GOT3 (cell line): ENCODE results near the gene ADGRL3.

ENCODE experiments used
- DNase-seq: peaks from one replicate; lab custom pipeline; 2025; ENCODE audit warnings: mixed read lengths; lab: John Stamatoyannopoulos, UW

Gene ADGRL3

DNA sequence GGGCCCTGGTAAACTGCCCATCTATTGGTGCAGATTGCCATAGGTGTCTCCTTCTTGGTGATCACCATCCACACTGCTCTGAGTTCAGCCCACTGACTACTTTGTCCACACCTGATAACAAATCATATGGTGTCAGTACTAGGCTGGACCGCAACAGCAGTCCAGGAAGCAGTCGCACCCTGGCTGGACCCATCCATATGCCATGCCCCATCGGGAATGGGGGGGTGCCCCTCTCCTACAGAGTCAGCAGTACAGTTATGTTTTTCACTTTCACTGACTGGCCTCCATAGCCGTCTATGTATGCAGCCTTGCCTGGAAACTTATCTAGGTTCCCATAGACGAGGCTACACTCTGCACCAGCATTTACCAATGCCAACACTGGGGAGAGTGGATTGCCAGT lies 226.1 kb downstream of the ADGRL3 start:
- DNase-seq = no peak

DNA sequence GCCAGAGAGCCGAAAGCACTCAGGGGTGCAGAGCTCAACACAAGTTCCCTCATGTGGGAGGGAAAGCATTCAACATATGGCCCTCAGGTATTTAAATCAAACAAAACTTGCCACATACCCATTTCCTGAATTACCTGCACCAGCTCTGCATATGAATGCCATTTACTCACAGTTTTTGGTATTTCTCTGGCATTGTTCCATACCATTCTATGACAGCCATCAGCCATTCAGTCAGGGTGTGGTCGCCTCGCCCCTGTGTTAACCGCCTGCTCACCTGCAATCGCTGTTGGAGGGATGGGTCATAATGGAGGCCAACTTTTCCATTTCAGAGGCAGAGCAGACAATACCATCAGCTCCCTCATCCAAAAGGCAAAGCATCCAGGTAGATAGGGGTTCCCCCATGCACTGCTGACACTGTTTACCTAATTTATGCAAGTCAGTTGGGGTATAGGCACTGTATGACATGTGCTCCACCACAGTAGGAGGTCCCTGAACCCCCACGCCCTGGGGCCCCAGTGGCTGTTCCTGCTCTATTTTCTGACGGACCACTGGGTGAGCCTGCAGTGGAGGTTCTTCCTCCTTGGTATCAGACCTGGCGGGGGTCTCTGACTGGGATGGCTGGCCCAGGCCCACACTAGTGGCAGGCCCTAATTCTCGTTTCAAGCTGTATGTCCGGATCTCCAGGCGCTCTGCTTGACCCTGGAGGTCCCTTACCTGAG lies 227.1 kb downstream of the ADGRL3 start:
- no peak for DNase-seq

DNA sequence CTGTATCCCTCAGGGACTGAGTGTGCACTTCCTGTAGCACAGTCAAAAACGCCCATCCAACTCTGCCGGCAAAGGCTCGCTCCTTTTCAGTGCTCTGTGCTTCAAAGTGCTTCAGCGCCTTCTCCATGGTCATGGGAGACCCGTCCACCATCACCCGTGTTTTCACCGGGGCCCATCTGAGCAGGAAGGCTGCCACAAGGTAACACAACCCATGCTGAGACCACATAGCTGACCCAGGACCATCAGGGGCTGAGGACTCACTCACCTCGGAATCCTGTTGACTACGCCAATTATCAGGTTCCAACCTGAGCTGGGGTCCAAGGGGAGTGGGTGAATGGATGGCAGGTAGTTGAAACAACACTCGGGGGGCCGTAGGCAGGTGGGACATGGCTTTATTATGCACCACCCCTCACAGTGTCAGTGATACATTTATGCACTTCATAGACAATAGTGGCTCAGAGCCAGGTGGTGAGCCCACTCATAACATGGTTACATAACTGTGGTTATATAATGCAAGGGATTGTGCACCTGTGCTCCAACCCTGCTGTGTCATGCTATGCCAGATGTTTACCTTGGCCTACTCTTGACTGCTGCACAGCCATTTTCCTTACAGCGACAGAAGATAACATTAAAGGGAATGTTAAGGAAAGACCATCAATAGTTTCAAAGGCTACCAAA lies 227.8 kb downstream of the ADGRL3 start:
- DNase-seq = no peak

DNA sequence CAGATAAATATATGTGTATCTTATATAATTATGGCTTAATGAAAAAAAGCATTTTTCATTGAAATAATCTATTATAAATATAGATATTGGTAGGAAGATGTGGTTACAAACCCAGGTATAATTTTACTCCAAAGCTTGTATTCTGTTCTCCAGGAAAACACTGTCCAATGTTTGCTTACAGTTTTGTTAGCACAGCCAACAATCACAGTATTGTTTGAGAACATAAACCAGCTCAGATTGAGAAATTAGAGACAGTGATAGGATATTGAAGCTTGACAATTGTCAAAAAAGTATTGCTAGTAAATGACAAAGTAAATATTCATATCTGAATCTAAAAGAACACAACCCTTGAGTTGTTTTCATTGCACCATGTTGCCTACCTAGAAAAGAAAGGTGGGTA lies 228.8 kb downstream of the ADGRL3 start:
- no peak for DNase-seq

DNA sequence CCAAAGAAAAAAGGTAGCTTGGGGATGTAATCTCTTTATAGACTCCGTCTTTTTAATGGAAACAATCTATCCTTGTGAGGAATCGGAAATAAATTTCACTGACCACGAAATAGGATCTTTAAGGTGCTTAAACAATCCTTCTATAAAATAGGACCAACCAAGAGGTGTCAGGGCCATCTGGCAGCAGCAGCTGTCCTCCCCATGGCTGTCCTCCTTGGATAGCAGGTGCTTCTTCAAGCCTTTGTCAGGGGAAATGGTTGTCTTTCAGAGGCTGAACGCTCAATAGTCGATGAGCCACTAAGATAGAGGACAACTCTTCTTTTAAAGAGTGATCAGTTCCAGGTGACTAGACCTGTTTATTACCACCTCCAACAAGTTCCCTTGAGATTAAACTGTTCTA lies 231.0 kb downstream of the ADGRL3 start:
- DNase-seq = no peak

DNA sequence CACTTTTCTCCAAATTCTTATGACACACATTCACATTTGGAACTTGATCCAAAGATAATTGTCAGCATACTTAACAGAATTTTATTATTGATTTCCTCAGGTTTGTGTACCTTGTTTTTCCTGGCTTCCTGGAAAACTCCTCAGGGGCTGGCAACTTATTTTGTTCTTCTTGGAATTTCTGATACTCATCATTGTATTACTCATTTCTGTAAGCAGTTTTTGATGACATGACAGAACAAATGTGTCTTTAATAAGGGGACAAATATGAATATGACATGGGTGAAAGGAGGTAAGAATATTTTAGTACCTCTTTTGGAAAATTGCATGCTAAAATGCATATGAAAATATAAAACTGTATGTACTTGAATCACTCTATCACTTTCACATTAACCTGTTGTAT lies 237.8 kb downstream of the ADGRL3 start:
- DNase-seq = no peak

DNA sequence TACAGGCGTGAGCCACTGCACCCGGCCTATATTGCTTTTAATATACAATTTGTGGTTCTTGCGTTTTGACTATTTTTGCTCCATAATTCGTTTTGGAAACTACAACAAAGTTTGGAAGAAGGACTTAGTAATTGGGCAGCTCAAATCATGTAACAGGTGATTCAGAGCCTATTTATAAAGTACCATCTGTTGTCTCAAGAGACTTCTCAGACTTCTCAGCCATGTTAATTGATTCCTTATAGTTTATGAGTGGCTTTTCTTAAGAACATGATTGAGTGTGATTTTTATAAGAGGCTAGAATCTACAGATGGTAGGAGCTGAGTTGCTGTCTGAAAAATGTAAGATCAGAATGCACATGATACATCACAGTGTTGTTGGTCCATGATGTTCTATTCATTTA lies 240.2 kb downstream of the ADGRL3 start:
- DNase-seq = no peak

DNA sequence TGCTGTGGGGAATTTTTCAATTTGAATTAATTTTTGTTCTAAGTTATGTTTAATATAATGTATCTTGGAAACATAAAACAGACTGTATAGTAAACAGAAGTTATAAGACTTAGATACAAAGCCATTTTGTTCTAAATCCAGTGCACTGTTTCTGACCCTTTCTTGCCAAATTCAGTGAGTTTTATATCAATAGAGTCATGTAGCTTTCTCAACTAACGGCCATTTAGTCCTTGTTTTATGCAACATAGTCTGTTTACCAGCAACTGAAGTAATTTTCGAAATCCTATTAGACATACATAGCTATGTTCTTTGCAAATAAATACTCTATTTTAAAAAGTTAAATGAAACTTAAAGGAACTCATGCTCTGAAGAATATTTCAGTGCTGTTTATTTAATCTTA lies 242.8 kb downstream of the ADGRL3 start:
- no peak for DNase-seq

DNA sequence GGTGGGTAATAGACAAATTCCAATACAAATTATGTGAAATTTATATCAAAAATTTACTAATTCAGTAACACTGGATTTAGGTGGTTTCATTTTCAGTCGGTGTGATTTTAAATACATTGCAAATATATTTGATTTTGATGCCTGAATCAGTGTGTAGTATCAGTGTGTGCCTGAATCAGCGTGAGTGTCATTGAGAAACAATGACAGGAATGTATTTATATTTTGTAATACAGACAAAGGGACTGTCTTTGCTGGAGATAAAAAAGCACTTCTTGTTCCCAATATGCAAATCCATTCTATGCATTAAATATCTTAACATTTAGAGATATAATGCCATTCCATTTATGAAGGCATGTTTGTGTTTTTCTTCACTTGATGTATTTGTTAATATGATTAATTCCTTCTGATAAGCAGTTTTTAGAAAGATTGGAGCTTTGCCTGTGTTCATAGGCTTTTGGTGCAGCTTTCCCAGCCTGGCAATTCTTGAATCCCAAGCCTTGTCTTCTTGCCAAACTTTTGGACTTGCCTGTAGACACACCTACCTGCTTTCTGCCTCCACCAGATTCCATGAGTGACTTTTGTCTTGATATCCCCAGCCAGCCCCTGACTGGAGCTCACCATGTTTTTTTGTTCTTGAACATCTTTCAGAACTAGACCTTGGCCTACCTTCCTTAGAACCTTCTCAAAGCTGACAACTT lies 243.8 kb downstream of the ADGRL3 start:
- no peak for DNase-seq

DNA sequence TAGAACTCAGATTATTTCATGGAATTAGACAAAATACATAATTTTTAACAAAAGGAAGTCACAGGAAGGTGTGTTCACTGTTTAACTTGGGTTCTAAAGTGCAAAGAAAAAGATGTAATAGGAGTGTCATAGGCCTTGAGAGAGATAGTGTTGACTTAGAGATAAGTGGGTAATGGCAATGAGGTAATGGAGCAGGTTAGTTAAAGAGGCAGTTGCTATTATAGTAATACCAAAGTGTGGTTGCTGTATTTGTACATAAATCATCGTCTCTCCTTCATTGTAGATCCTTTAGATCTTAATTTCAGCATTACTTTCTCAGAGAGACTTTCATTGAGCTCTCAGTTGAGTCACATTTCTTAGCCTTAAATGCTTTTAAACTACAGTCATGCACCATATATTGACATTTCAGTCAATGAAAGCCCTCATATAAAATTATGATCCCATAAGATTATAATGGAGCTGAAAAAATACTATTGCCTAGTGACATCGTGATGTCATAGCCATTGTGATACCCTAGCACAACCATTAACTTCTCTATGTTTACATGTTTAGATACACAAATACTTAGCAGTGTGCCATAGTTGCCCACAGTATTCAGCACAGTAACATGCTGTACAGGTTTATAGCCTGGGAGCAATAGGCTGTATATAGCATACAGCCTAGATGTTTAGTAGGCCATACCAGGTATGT lies 245.4 kb downstream of the ADGRL3 start:
- no peak for DNase-seq

DNA sequence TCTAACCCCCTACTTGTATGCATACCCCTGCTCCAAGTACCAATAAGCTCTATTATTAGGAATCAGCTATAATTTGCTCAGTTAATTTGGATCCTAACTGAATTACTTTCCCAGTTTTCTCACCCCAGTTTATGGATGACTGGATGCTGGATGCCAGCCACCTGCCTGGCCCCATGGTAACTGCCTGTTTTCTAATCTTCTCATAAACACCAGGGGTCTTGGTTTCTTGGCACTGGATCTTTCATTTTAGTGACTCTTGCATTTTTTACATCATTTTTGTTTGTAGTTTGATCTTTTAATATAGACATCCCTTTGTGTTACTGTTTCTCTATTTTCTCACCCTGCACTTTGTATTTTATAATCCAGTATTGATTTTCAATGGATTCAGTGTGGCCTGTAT lies 246.8 kb downstream of the ADGRL3 start:
- DNase-seq = no peak

DNA sequence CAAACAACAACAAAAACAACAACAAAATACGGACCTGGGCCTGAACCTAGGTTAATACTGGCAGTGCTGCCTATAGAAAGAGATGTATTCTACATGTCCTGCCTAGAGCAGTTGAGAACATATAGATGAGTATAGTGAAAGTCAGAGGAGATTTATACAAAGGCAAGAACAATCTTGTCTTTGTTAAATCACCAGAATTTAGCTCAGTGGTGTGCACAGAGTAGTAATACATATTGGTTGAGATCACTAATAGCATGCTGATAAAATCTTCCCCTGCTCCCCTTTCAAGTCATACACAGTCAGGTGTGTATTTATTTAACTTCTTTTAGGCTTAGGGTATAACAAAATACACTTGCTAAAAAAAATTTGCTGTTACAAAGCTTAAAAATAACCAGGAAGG lies 247.8 kb downstream of the ADGRL3 start:
- no peak for DNase-seq

DNA sequence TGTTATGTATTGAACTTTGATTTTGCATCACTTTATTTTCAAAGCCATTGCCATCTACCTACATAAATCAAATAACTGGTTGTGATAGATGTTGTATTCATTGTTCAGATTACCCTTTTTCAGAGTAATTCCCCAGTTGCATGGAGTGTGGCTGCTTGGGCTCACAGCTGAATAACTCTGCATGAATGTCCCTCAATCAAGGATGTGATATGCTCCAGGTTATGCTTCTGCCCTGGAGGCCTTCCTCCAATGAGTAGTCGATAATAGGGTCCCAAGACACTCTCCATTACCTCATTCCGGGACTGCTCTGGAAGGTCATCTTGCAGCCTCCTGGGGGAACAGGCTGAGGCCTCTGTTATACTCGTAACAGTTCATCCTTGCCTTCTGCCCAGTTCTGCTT lies 251.8 kb downstream of the ADGRL3 start:
- no peak for DNase-seq

DNA sequence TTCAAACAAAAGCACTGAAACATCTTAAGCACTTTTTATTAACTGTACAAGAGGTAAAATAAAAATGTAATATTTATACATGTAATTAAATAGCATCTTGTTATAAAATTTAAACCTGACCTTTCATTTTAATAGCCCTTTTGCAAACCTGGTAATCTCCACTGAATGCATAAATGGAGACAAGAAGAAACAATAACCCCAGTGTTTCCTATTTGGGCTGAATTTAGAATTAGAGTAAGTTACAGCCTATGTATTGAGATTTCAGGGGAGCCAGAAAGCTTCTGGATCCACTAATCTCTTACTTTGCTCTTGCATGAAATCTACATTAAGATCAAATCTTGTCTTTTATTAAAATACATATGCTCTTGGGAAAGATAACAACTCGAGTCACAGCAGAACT lies 261.8 kb downstream of the ADGRL3 start:
- DNase-seq = no peak

DNA sequence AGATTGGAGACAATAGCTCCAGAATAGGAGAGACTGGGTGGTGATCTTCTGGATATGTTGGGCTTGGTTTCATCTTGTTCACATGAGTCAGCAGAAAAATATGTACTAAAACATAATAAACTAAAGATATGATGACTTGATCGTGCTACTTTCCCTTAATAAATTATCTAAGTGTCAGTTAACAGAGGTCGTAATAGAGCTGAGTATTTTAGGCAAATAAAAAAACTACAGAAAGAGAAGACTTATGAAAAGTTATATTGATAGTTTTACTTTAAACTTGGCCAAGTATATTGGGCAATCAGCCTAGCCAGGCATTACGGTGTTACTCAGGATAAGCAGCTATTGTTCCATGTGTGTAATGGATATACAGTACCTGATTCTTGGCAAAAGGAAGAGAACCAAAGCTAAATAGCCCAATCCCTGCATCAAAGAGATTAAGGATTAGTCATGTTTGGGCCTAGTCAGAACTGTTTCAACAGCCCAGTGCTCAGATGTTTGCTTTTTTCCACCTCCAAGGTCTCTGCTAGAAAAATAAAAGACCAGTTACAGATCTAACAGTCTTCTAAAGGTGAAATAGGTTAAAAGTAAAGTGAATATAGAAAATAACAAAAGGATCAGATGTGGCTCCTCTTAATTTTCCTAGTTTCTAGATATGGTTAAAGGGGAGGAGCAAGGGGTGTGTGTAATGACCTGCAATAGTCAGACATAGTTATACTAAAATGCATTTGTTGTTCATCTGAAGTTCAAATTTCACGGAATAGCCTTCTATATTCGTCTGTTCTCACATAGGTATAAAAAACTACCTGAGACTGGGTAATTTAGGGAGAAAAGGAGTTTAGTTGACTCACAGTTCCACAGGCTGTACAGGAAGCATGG lies 262.6 kb downstream of the ADGRL3 start:
- no peak for DNase-seq

DNA sequence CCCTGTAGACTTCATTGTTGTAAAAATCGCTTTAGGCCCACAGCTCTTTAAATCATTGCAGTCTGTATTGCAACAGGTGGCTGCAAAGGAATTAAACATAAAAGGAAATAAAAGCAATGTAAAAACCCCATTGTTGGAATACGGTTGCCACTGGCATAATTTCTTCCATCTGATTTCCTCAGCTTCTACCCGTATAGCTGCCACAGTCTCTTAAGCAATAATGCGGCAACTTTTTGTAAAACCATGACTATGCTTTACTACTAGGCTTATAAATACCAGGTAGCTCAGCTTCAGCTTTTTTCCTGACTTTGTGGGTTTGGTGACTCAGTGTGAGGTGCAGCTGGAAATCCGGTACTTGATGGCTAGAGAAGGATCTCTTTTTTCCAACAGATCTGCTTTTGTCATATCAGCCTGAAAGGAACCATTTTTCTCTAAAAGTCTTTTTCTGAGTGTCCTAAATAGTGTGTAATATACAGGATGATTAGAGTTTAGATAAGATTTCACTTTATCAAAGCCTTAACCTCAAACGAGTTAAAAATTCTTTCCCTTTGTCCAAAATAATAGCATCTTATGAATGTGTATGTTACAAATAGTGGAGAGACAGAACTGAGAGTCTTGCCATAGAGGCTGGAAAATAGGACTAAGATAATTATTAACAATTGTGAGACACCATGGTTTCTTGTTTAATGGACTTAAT lies 268.0 kb downstream of the ADGRL3 start:
- DNase-seq = no peak

DNA sequence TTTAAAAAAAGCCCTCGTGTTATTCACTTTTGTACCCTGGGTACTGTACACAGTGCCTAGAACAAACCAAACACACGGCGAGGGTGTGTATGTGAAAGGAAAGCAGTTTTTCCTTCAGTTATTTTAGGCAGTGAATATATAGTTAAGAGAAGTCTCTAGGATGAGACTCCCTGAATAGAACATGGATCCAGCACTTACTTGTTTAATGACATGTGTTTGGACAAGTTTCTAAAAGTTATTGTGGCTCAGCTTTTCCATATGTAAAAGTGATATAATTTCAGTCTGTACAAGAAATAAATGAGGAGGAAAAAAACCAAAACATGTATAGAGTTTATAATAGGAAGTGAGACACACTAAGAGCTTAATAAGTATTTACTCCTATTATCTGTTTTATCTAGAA lies 273.2 kb downstream of the ADGRL3 start:
- DNase-seq = no peak

DNA sequence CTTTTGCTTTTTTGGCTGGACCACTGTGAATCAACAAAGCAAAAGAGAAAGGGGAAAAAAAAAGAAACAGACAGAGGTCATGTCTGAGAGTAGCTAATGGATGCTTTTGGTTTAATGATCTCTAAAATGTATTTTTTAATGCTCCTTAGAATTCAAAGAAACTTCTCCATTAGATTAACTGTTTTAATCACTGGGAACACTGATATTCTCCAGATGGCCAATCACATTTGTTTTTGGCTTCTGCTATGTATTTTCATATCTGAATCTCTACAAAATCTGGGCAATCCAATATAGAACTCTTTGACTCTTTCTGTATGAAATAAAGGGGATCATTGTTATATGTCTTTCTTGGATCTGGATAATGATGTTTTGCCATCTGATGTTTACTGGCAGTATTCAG lies 278.2 kb downstream of the ADGRL3 start:
- DNase-seq = no peak

DNA sequence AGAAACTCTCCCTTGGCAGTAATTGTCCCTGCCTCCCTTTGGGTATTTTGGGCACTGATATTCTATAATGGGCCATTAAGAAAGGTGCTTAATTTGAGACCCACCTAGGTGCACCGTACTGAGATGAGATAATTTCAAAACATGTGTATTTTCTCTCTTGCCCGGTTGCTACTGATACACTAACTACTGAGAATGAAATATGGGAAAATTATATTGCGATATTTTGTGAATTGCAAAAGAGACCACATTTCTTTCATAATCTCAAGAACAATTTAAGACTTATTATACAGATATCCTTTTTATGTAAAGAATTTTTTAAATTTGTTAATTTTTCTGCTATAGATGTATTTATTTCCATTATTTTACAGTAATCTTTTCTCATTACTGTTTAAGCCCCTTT lies 284.9 kb downstream of the ADGRL3 start:
- no peak for DNase-seq

DNA sequence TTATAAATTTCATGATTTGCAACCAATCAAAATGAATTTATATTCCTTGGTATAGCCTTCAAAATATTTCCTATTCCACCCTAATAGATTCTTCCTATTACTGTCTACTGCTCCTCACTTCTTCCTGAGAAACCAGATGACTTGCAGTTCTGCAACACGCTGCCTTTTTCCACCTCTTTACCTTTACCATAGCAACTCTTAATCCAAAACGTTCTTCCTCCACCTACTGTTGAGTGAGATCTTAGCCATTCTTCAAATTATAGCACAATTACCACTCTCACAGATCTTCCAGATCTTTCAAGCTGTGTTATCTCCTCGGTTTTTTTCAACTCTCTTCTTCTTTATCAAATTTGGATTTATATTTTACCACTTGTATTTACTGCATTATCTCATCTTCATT lies 289.8 kb downstream of the ADGRL3 start:
- DNase-seq = no peak

DNA sequence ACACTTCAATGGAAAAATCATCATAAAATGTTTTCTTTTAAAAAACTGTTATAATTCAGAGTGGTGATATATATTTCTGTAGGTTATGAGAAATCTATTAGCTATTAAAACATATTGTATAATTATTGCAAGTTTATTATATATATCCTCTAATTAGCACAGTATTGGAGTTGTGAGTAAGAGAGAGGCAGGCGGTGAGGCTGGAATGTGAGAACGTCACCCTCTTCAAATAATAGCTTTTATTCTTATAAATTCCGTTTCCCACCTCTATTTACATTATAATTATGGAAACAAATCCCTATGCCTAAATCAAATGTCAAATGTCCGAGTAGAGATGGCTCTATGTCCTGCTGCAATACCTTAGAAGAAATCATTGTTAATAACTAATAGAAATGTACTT lies 292.9 kb downstream of the ADGRL3 start:
- DNase-seq = no peak
